ENCODE data around the gene ASIC4.

ASIC4 gene

DNA sequence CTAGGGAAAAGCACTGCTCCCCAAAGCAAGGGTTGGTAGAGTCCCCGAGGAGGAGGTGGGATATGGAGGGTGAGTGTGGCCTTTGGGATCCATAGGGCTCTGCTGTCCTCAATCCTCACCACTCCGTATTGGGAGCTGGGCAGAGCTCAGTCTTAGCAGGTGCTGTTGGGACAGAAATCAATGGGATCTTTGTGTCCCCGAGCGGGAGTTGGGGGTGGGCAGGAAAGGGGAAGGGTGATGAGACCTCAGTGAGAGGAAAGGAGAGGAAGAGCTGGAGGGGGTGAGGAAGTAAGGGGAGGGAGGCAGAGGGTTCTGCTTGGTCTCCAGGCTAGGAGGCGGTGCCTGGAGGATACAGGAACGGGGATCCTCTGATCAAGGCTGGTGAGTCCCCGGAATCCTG lies 2.6 kb downstream of the ASIC4 start:
- no peak for DNase-seq

DNA sequence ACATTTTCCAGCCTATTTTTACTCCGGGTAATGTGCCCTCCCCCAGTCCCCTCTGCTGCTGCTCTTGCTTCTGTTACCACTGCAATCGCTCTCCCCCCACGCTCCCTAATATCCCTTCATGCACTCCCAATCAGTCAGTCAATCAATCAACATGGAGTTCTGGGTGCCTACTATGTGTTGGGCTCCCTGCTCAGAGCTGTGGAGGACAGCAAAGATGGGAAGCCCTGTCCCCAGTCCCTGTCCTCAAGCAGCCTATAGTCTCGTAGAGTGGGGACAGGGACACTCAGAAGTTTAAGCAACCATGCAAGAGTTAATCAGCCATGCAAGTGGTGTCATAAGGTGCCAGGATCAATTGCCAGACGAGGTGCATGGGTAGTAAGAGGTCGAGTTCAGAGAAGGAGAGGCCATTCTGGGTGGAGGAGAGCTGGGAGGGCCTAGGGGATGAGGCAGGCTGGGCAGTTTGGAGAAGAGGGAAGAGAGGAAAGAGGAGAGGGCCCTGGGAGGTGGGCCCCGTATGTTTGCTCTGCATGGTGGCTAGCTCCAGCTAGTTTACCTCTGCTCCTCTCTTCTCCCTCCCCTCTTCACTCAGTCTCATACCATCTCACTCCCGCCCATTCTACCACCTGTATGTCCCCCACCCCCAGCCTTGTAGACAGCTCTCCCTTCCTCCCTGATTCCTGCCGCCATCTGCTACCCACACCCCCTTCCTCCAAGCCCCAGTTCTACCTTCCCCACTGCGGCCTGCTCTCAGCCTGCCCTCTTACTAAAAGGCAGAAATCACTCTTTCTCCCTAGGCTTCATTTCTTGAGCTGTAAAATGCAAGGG lies 3.9 kb downstream of the ASIC4 start:
- DNase-seq, result no peak

DNA sequence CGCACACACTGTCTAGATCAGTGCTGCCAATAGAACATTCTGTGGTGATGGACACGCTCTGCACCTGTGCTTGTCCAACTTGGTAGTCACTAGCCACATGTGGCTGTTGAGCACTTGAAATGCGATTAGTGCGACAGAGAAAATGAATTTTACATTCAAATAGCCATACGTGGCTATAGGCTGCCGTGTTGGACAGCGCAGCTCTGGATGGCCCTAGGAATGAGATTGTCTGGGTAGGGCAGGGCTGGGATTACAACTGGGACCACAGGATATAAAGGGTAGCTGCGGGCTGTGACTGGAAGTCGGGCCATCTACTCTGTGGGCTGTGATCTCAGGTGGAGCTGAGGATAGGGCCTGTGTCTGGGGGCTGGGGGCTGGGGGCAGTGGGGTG lies 5.2 kb downstream of the ASIC4 start:
- no peak for DNase-seq

DNA sequence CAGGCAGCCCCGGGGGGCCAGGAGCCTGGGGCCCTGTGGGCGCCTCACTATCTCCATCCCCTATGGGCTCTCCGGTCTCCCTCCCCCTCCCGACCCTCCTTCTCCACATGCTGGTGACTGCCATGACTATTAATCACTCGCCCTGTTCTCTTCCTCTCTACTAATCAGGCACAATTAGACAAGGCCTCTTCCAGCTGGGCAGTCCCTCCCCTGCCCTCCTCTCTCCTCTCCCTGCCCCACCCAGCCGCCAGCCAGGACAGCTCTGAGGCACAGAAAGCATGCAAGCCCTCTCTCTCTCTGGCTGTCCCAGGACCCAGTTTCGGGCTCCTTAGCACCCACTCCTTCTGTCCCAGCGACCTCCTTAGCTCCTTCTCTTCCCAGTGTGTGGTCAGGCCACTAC lies 5.8 kb downstream of the ASIC4 start:
- no peak for DNase-seq

DNA sequence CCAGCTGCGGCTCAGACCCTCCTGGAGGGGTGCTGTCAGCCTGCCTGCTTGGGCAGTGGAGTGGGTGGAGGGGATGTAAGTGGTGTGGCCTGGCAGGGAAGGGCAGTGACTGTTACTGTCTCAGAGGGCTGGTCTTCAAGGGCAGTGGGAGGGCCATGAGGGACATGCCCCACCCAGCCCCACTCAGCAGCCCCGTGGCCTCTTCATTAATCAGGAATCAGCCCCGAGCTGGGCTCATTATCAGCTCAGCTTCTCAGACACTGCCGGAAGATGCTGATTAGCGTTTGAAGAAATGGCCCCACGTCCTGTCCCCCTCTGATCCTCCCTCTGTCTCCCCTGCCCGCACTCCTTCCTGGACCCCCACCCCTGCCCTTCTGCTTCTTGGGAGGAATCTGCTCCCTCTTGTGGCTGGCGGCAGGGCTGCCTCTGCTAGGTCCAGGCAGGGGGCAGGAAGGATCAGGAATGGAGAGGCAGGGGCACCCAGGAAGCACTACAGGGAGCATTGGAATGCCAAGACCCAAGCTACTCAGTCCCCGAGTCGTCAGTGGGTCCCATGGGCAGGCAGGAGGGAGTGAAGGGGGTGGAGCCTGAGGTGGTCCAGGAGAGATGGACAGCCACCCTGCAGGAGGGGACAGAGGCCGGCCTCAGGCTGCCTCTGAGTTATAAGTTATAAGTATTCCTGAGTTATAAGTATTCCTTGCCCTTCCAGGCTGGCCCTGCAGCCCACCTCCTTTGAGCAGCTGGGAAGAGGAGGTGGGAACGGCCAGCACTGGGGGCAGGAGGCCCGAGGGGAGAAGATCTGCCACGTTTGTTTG lies 7.0 kb downstream of the ASIC4 start:
- no peak for DNase-seq

DNA sequence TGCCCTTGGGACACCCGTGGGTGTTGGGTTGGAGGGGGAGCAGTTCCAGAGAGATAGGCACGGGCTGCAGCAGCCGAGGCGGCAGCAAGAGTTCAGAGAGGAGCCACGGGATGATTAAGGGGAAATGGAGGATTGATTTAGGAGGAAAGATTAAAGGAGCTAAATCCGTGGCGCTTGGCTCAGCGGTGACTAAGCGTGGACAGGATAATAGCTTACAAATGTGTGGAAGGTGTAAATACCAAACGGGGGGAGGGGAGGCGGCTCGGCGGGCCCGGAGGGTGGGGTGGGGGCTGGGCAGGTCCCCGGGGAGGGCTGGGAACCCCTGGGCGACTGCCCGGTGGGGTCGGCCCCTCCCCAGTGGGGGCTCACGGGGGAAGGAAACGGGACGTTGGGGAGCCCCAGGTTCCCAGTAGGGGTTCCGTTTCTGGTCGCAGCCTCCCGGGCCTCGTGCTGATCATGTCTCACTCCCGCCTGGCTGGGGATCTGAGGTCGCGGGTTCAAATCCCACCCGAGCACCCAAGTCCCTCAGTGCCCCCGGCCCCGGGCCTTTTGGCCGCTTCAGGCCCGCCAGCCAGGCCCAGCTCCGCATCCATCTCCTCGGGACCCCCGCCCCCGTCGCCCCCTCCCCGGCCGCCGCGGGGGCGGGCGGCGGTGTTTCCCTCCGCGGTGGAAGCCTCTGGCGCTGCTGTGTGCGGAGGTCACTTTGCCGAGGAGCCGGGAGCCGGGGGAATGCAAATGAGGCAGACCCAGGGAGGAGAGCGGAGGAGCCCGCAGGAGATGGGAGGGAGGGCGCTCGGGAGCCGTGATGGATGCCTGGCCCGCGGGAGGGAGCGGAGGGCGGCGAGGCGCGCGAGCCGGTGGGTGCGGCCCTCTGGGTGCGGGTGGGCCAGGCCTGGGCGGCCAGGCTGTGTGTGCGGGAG lies 8.1 kb downstream of the ASIC4 start:
- DNase-seq, result no peak

DNA sequence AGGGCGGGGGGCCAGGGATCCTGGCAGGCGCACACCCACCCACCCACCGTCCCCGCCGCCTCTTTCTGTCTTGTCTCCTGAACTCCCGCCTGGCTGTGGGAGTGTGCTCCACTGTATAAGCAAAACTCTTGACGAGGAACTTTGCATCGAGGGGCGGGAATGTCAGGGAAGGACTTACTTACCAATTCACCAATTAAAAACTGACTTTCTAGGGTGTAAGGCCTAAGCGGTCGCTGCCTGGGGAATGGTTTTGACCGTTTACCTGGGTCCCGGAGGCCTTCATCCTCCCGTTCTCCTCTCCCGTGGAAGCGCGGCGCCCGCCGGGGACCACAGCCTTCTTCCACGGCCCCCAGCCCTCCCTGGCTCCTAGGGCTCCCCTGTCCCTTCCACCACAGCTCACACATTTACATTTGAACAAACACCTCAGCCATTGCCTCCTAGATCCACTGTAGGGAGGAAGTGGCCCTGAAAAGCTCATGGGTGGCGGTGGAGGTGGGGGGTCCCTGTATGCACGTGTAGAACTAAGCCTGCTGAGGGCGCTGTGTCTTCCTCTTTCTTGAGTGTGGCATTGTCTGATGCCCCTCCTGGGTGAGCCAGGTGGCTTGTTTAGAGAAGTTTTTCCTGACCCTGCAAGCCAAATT lies 8.9 kb downstream of the ASIC4 start:
- no peak for DNase-seq

DNA sequence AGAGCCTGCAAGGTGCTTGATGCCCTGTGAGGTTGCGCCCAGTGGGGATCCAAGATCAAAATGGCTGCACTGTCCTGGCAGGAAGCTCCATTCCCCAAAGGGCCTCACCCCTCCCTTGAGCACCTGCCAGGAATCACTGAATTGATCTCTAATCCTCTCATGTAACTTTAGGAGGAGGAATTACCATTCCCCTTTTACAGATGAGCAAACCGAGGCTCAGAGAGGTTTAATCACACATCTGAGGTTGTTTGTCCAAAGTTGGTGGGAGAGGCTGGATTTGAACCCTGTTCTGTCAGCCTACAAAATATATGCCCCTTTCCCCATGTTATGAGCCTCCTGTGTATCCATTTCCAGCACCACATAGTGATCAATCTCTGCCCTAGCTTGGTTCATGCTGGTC lies 10.5 kb downstream of the ASIC4 start:
- no peak for DNase-seq

DNA sequence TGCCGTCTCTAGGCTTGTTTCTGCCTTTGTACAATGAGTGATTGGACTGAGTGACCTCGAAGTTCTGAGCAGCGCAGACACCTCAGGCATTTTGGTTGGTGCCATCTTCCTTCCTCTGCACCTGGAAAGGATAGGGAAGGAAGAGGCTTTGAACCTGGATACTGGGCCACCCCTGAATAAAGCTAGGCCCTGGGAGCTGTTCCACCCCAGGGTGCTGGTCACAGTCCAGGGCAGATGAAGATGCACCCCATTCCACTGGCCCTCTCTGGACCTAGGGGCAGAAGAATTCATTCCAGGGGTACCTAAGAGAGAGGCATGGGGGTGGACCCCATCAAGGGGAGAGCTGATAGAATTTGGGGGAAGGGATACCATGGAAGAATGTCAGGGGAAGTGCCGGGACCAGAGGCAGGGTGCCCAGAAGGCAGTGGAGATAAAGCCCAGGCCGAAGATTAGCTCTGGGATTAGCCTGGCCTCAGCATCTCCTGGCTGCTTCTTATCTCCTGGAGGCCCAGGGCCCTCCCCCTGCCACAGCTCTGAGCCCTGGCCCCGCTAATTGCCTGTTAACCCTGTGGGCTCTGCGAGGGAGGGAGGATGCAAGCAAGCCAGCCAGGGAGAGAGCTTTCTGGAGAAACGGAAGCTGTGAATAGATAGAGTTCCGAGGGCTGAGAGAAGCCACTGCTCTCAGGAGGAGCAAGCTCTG lies 11.4 kb downstream of the ASIC4 start:
- no peak for DNase-seq

DNA sequence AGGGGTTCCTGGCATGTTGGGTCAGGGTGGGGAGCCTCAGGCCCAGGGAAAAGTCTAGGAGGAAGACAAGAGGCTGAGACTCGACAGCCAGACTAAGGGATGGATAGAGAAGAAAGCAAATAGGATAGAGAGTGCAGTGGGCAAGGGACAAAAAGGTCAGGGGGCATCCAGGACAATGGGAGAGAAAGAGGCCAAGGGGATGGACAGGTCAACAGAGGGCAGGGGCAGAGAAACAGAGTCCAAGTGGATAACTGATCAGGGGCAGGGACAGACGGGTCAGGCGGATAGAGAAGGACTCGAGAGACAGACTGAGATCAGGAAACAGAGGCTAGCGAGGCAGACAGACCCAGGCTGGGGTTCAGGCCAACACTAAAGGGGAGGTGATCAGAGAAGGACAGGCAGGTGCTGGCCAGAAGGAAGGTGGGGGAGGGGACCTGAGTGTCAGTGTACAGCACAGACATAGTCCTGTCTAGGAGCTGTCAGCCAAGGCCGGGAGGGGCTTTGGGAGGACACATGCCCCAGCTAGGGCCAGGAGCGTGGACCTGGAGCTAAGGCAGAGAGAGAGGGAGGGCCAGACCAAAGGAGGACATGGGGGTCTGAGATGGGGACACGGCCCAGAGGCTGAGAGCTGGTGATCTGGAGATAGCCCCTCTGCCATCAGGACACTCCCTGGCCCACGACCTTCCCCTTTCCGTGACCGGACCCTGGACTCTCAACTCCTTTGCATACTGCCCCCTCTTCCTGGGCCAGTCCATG lies 12.2 kb downstream of the ASIC4 start:
- no peak for DNase-seq

DNA sequence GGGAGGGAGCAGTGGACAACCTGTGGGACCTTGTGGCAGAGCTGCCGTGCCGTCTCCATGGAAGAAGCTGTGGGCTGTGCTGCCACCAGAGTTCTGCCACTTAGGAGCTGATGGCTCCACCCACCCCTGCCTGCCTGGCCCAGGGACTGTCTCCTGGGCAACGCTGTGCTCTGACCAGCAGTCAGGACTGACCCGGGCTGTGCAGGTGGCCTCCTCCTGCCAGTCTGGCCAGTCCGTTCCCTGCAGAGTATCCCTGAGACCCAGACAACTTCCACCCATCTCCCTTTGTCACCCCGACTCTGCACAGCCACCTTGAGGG lies 12.8 kb downstream of the ASIC4 start:
- DNase-seq, result no peak

DNA sequence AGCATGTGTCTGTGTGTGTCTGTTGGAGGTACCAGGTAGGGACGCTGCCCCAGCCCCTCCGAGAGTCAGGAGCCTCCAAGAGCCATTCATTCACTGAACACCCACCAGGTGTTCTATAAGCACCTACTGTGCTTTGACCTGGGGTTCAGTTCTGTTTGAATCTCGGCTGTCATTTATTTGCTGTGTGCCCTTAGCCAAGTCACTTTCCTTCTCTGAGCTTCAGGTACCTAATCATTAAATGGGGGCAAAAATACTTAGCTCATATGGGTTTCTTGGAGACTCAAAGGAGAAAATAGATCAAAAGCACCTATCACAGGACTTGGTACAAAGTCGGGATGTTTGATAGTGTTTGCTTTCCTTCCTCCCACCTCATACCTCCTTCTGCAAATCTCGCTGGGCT lies 13.2 kb downstream of the ASIC4 start:
- DNase-seq, result no peak

DNA sequence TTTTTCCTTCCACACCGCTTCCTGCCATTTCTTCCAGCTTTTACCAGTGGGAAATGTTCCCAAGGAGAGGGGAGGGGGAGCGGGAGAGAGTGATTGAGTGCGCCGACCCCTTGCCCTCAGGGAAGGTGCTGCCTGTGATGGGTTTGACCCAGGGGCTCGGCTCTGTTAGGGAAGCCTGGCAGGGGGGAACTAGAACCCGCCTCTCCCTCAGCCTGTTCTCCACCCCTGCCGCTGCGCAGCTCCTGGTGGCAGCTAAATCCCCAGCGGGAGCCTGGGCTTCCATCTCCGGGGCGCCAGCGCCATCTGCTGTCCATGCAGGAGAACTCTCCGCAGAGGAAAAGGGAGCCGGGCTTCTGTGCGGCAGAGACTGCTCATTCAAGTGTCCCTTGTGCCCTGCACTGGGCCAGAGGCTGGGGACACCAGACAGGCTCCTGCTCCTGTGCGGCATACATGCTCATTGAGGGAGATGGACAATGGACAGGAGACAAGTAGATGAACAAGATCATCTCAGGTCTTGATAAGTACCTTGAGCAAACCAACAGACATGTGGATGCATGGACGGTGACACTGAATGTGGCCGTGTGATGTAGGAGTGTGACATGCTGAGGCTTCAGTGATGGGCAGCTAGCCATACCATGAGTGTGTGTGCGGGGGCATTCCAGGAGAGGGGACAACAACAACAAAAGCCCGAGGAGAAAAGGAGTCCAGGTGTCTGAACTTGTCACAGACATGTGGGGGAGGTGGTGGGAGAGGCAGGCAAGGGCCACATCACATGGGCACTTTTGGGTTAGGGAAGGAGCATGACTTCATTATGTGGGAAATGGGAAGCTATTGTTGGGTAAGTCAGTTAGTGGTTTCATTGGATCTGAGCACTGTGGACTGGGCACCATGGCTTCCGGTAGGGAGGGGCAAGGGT lies 16.0 kb downstream of the ASIC4 start:
- peak; percentile 85 for DNase-seq

DNA sequence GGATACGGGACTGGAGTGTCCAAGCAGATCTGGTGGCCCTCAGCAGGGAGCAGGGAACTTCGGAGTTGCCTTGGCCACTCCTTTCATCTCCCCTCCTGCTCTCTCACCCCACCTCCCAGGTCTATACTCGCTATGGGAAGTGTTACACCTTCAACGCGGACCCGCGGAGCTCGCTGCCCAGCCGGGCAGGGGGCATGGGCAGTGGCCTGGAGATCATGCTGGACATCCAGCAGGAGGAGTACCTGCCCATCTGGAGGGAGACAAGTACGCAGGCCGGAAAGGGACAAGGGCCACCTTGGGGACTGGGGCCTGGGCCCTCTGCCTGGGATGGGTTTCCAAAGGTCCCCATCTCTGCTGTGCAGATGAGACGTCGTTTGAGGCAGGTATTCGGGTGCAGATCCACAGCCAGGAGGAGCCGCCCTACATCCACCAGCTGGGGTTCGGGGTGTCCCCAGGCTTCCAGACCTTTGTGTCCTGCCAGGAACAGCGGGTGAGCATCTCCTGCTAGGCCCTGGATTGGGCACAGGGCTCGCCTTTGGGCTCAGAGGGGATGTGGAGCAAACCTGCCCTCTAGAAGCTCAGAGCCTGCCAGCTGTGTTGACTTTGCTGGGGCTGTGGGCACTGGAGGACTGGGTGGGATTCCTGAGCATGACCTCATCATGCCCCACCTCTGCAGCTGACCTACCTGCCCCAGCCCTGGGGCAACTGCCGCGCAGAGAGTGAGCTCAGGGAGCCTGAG lies 17.5 kb downstream of the ASIC4 start:
- DNase-seq, result no peak

DNA sequence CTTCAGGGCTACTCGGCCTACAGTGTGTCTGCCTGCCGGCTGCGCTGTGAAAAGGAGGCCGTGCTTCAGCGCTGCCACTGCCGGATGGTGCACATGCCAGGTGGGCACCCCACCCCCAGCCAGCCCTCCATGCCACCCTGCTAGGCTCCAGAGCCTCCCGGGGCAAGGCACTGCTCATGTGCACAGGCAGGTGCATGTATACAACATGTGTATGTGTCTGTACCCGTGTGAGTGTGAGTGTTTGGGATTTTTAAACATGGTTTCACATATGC lies 18.0 kb downstream of the ASIC4 start:
- no peak for DNase-seq

DNA sequence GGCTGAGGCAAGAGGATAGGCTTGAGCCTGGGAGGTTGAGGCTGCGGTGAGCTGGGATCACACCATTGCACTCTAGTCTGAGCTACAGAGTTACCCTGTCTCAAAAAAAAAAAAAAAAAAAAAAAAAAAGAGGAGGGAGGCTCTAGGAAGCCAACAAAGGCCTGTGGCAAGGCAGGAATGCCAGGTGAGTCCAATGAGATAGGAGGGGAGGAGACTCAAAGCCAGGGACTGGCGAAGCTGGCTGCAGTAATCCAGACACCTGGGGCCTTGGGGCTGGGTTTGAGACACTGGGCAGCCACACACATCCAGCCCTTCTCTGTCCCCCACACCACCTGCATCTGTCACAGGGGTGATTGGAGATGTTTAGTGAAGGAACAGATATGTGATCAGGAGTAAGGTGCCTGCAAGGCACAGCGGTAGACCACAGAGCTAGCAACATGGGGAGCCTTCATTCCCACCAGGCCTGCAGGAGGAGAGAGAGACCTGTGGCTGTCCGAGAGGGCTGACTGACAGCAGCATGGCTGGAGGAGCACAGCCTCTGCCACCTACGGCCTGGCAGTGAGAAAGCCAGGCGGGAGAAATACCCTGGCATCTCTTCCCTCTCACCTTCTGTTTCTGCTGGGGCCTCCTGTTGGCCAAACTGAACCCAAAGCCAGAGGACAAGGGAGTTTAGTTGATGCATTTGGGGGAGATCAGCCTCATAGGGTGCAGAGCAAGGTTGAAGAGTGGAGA lies 19.8 kb downstream of the ASIC4 start:
- no peak for DNase-seq

DNA sequence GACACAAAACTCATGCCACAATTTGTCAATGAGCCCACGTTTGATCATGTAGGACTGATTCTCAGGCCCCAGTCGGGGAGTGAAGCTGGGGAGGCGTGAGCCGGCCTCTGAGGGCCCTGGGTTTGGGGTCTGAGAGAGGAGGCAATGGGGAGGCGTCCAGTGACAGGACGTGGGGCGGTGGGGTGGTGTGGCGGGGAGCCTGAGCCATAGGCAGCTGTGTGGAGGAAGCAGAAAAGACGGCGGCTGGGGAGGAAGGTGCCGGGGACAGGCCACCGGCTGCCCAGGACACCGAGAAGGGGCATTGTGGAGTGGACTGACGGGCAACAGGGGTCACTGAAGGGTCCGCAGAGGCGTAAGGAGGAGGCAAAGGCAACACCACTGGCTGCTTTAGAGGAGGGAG lies 22.1 kb downstream of the ASIC4 start:
- no peak for DNase-seq

DNA sequence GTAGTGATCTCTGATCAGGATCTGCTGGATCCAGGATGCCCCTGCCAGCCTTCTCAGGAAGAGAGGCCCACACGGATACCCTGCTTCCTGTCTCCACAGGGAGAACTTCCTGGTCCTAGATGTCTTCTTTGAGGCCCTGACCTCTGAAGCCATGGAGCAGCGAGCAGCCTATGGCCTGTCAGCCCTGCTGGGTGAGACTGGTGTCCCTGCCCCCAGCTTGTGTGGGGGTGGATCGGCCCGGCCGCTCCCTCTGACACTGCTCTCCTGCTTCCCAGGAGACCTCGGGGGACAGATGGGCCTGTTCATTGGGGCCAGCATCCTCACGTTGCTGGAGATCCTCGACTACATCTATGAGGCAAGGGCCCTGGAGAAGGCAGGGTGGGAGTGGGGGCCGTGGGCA lies 22.7 kb downstream of the ASIC4 start:
- DNase-seq, result no peak
